G401 (cell line): ENCODE data around the gene CHRM4. TPM values are rescaled to one million over a fixed set of nuclear protein-coding genes. Genes with fewer than 3 reads are reported as not detected.
"Not testable (repeated sequence)": the region's sequence is repeated elsewhere in the genome, so short reads cannot be mapped to it uniquely, and the experiment has no call there.

Source experiments
- DNase-seq: peaks from one replicate; pipeline ENCODE4 v3.0.0-alpha.2; 2015; ENCODE audit warnings: low spot score
- in situ Hi-C: cut with HindIII; loops from 2 replicates; pipeline ENCODE4 v1.10.0; 2016; ENCODE audit warnings: low sequenced_read_pairs, mixed read lengths
- total RNA-seq: library from RNA; depleted of rRNA; stranded (reverse); fragments of >200 nt; shearing (Covaris generic); gene quantifications from 2 replicates; pipeline ENCODE4 v1.2.3, GENCODE V29; 2014

CHRM4 gene
- total RNA-seq, 1 experiment from 2014 or later: 5.2 TPM

GRCh38 chr11:46383974-46384701, 7.4 kb downstream of the CHRM4 start:
- no peak for DNase-seq

GRCh38 chr11:46383404-46383758, 8.2 kb downstream of the CHRM4 start:
- no peak for DNase-seq
- in situ Hi-C loops: no loop called here

More at GRCh38 chr11:46383974-46384701, 7.4 kb downstream of the CHRM4 start:
- in situ Hi-C loops: no loop called here

DNA sequence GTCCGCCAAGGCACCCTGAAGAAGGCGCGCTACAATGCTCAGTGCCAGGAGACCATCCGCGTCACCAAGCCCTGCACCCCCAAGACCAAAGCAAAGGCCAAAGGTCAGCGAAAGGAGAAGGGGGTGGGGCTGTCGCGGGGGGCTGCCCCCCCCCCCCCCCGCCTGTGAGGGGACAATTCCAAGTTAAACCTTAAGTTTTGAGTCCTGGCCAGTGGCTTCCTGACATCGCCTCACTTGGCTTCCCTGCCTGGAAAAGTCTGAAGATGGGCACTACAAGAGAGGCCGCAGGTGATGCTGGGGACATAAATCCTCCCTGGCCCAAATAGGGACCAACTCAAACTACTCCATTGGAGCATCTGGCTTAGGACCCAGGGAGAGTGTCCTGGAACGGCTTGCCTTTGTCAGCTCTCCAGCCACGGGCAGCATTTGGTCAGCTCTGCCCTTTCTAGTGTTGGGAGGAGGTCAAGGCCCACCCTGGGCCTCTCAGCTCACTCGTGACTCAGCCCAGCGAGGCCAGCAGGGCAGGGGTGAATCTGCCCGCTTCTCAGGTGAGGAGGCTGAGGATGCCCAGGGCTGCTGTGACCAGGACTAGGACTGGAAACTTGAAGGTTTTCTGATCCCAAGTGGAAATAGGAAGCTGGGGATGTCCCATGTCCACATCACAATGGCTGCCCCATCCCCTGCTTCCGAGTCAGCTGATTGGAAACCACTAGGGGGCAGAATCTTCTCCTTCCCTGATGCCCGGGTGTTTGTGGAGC, 8.8 kb downstream of the CHRM4 start:
- peak; percentile 47 for DNase-seq
- in situ Hi-C loops: no loop called here

DNA sequence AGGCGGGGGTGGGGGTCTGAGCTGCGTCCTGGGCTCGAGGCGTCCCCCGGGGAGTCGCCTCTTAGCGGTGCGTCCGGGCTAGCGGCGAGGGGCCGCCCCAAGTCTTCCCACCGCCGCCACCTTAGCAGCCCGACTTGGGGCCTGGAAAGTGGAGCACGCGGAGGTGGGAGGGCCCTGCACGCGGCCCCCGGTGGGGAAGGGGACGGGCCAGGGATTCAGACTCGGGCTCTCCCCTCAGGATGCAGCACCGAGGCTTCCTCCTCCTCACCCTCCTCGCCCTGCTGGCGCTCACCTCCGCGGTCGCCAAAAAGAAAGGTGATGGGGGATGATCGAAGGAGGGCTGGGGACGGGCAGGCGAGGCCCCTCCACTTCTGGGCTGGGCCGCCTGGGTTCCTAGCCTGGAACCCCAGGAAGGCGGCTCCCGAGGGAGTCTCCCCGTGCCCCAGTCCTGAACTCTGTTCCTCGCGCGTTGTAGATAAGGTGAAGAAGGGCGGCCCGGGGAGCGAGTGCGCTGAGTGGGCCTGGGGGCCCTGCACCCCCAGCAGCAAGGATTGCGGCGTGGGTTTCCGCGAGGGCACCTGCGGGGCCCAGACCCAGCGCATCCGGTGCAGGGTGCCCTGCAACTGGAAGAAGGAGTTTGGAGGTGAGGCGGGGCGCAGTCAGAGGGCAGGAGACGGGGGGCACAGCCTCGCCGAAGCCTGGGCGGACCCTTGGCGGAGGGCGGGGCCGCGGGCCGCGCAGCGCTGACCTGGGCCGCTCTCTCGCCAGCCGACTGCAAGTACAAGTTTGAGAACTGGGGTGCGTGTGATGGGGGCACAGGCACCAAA, 9.5 kb downstream of the CHRM4 start:
- DNase-seq: no peak
- in situ Hi-C loops: no loop called here

DNA sequence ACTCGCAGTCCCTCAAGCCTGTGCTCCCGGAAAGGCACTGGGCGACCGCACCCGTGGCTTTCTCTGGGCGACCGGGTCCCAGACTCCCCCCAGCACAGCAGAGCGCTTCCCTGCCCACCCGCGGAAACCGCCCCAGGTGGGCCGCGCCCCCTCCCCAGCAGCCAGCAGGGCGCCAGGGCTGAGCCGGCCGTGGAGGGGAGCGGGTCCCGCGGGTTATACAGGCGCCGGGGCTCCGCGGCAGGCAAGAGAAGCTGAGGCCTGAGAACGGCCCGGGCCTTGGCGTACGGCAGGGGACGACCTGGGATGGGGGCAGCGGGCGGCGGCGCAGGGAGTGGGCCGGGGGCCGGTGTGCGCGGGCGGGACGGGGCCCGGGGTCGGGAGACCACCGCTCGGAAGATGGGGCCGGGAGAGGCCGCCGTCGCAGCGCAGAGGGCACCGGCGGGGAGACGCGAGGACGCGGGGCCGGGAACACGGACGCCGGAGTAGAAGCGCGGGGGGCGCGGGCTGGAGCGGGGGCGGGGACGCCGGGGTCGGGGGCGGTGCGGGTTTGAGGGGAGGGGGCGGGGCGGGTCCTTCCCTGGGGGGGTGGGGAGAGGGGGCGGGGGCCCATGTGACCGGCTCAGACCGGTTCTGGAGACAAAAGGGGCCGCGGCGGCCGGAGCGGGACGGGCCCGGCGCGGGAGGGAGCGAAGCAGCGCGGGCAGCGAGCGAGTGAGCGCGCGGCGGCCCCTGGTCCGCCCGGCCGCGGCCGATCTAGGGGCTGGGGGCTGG, 10.3 kb downstream of the CHRM4 start, which contains the start of gene MDK:
MDK (plus strand) TSS at position 622 of the 771 bp plus-strand sequence. CDS start 389 bp downstream, outside the sequence.
- no peak for DNase-seq
- in situ Hi-C loops: no loop called here

- DNase-seq: no peak
- in situ Hi-C loops: no loop called here
These were observed 11.1 kb downstream of the CHRM4 start for GRCh38 chr11:46380340-46381047.

DNA sequence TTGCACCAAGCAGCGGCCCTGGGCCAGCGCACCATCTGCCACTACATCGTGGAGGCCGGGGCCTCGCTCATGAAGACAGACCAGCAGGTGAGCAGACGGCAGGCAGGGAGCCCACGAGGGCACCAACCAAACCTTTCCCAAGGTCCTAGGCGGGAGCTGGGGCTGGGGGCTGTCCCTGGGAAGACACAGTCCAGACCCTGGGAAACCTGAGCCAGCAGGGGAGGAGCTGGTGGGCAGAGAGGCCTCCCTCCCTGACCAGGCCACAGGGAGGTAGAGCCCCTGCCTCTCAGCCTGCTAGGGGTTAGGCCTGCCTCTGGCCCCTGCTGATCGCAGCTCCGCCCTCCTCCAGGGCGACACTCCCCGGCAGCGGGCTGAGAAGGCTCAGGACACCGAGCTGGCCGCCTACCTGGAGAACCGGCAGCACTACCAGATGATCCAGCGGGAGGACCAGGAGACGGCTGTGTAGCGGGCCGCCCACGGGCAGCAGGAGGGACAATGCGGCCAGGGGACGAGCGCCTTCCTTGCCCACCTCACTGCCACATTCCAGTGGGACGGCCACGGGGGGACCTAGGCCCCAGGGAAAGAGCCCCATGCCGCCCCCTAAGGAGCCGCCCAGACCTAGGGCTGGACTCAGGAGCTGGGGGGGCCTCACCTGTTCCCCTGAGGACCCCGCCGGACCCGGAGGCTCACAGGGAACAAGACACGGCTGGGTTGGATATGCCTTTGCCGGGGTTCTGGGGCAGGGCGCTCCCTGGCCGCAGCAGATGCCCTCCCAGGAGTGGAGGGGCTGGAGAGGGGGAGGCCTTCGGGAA, 11.9 kb downstream of the CHRM4 start:
- in situ Hi-C loops, DNase-seq: not testable (repeated sequence)

DNA sequence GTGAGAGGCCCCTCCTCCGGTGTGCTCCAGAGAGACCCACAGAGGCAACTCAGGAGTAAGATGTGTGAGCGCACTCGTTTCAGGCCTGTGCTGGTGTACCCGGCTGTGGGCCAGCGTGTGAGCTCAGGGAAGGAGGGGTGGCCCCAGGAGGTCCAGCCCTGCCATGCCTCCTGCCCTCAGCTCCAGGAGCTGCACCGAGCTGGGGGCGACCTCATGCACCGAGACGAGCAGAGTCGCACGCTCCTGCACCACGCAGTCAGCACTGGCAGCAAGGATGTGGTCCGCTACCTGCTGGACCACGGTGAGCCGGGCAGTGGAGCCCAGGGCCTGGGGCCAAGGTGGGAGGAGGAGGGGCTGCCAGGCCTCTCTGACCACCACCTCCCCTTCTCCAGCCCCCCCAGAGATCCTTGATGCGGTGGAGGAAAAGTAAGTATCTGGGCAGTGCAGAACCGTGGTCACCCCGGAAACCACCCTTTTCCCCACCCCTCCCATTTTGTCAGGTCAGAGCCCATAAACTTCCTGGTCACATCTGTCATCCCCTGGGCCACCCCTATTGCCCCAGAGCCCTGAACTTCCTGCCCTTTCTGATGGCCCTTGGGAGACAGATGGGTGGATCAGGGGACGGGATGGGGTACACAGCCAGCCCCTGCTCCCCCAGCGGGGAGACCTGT, 12.6 kb downstream of the CHRM4 start:
- in situ Hi-C loops: no loop called here
- no peak for DNase-seq

GRCh38 chr11:46378296-46378695, 13.3 kb downstream of the CHRM4 start:
- DNase-seq: no peak
- in situ Hi-C loops: no loop called here

DNA sequence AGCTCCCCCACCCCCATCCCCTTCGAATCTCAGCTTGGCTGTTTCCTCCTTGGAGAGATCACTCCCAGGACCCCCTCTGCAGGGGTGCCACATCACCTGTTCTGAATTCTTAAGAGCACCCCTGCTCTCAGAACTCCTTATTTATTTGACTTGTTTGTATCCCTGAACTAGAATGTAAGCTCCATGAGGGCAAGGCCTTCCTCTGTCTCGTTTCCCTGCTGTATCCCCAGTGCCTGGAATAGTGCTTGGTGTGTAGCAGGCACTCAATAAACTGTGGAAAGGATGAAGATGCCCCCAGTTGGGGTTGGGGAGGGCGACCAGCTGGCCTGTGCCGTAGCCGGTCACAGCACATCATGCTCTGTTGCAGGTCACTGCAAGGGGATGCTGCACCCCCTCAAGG, 13.7 kb downstream of the CHRM4 start:
- in situ Hi-C loops: no loop called here
- no peak for DNase-seq

DNA sequence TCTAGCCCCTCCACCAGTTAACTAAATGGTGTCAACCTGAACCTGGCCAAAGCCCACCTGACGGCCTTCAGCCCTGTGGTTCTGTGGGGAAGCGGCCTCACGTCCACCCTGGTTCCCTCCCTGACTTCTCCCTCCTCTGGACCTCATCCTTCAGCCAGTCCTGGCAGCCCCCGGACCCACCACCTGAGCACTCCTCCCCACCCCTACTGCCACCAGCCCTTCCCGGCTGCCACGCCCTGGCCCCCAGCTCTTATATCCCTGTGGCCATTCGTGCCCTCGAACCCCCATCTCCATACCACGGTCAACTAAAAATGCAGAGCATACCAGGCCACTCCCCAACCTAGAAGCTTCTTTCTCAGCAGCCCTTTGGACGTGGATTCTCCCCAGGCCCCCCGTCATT, 14.3 kb downstream of the CHRM4 start:
- DNase-seq: no peak
- in situ Hi-C loops: no loop called here

GRCh38 chr11:46376258-46377050, 15.1 kb downstream of the CHRM4 start:
- DNase-seq: no peak
- in situ Hi-C loops: no loop called here

DNA sequence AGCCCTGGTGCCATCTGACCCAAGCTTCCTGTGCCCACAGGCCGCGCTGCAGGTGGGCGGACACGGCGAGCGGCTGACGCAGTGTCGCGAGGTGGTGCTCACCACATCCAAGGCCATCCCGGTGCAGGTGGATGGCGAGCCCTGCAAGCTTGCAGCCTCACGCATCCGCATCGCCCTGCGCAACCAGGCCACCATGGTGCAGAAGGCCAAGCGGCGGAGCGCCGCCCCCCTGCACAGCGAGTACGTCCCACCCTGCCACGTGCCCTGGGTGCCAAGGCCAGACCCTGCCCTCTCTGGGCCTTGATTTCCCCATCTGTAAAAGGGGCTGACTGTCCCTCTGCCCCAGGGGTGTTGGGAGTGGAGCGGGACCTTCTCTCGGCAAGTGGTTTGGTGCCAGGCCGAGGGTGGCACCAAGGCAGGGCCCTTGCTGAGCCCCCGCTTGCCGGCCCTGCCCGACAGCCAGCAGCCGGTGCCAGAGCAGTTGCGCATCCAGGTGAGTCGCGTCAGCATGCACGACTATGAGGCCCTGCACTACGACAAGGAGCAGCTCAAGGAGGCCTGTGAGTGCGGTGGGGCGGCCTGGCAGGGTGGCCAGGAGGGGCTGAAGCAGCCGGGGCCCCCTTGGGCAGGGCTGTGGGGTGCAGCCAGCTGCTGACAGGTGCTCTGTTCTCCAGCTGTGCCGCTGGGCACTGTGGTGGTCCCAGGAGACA, 16.0 kb downstream of the CHRM4 start:
- no peak for DNase-seq
- in situ Hi-C loops: no loop called here

- in situ Hi-C loops: no loop called here
- no peak for DNase-seq
These were observed 16.8 kb downstream of the CHRM4 start for GRCh38 chr11:46374815-46375214.

DNA sequence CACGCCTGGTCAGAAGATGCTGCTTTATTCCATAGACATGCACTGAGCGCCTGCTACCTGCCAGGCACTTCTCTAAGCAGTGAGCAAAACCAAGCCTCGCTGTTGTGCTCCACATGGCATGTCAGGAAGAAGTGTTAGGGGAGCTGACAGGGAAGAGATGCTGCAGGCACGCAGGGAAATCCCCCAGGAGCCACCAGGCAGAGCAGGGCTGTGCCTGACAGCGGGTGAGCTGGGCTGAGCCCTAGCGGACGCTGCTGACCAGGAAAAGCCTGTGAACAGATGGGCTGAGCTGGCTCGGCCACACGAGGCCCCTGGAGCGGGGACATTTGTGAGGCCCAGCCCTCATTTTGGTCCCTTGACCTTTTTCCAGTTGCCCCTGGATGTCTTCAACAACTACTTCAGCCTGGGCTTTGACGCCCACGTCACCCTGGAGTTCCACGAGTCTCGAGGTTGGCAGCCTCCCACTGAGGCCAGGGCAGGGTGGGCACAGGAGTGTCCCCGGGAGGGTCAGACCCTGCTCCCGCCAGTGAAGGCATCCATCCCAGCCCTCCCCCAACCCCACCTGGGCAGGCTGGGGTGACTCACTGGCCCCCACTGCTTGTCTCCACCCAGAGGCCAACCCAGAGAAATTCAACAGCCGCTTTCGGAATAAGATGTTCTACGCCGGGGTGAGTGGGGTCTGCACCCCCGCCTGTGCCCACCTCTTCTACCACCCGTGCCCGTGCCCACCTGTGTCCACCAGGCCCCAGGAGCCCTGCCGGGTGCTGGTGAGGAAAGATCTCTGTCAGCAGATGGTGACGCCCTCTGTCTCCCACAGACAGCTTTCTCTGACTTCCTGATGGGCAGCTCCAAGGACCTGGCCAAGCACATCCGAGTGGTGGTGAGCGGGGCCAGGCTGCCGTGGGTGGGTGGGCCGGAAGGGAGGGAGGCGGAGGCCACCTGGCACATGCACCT, 17.5 kb downstream of the CHRM4 start:
- in situ Hi-C loops: no loop called here
- DNase-seq: no peak
